PC-9 (cell line): ENCODE results near the gene GMPR2. TPM values are rescaled to one million over a fixed set of nuclear protein-coding genes. Genes with fewer than 3 reads are reported as not detected.

Experiments used
- BruUV-seq: library from RNA; stranded (reverse); fragments of 400-500 nt; replicated peaks from 2 replicates; lab custom pipeline; 2021; lab: Mats Ljungman, UMichigan
- CTCF ChIA-PET: fragments of 300-600 bp; sonication (Branson Sonifier 250); formaldehyde crosslinking; loops from one replicate; lab custom pipeline; 2022; ENCODE audit warnings: antibody characterized with exemption; lab: Charles Lee
- POLR2A ChIA-PET: fragments of 300-600 bp; sonication (Branson Sonifier 250); formaldehyde crosslinking; loops from one replicate; lab custom pipeline; 2022; ENCODE audit warnings: antibody characterized with exemption; ENCODE audit not compliant: unreplicated experiment; lab: Charles Lee
- DNase-seq, 2 experiments: peaks; one replicate each; pipeline versions ENCODE4 v3.0.0 to v3.0.0-alpha.2; 2015 to 2022; ENCODE audit warnings: mixed read lengths in 1 of 2
- H2AFZ ChIP-seq: fragments of 200-600 bp; sonication (generic); 2 replicates; pipeline ENCODE4 v1.8.1; 2017; ENCODE audit warnings: antibody characterized with exemption
- H3F3A ChIP-seq: fragments of 200-600 bp; sonication (generic); 2 replicates; pipeline ENCODE4 v1.8.1; 2017; ENCODE audit warnings: antibody characterized with exemption, mild to moderate bottlenecking, low read depth; ENCODE audit not compliant: insufficient read depth
- H3K27ac ChIP-seq: fragments of 200-600 bp; sonication (generic); 2 replicates; pipeline ENCODE4 v1.6.1; 2016; ENCODE audit warnings: mixed run types
- H3K27me3 ChIP-seq: fragments of 200-600 bp; sonication (generic); 2 replicates; pipeline ENCODE4 v1.6.1; 2016; ENCODE audit warnings: low read depth, mixed run types; ENCODE audit not compliant: insufficient read depth
- H3K36me3 ChIP-seq: fragments of 200-600 bp; sonication (generic); 2 replicates; pipeline ENCODE4 v1.6.1; 2016; ENCODE audit warnings: low read depth, mixed run types
- H3K4me1 ChIP-seq: fragments of 200-600 bp; sonication (generic); replicated peaks from 2 replicates; pipeline ENCODE4 v1.6.1; 2016; ENCODE audit warnings: mixed run types; ENCODE audit not compliant: insufficient read depth
- H3K4me2 ChIP-seq: fragments of 200-600 bp; sonication (generic); 2 replicates; pipeline ENCODE4 v1.6.1; 2017; ENCODE audit warnings: mixed run types
- H3K4me3 ChIP-seq: fragments of 200-600 bp; sonication (generic); 2 replicates; pipeline ENCODE4 v1.6.1; 2016; ENCODE audit warnings: mixed run types
- H3K79me2 ChIP-seq: fragments of 200-600 bp; sonication (generic); 2 replicates; pipeline ENCODE4 v1.6.1; 2017; ENCODE audit warnings: low read depth, mixed run types
- H3K9me2 ChIP-seq: fragments of 200-600 bp; sonication (generic); 2 replicates; pipeline ENCODE4 v1.8.1; 2017; ENCODE audit warnings: mild to moderate bottlenecking; ENCODE audit not compliant: insufficient read depth
- H3K9me3 ChIP-seq: fragments of 200-600 bp; sonication (generic); 2 replicates; pipeline ENCODE4 v1.8.1; 2016; ENCODE audit warnings: low read depth; ENCODE audit not compliant: insufficient read depth
- H4K20me1 ChIP-seq: fragments of 200-600 bp; sonication (generic); 2 replicates; pipeline ENCODE4 v1.8.1; 2017; ENCODE audit not compliant: insufficient read depth
- CTCF ChIP-seq: fragments of 200-600 bp; sonication (generic); conservative IDR thresholded peaks from 2 replicates; pipeline ENCODE4 v1.6.1; 2017; ENCODE audit warnings: mixed run types, antibody characterized with exemption, mild to moderate bottlenecking, moderate library complexity
- EZH2 ChIP-seq: fragments of 200-600 bp; sonication (generic); IDR thresholded peaks from 2 replicates; pipeline ENCODE4 v1.8.0; 2017; ENCODE audit warnings: antibody characterized with exemption, low read depth
- intact Hi-C: fragments of 100-400 bp; cut with micrococcal nuclease; formaldehyde crosslinking; loops from one replicate; pipeline ENCODE4 v1.10.0; 2022; ENCODE audit not compliant: unreplicated experiment
- total RNA-seq: library from RNA; stranded (reverse); gene quantifications from 2 replicates; pipeline ENCODE4 v1.2.3, GENCODE V29; 2021

The GMPR2 gene
- total RNA-seq, 1 experiment from 2014 or later = 55.3 TPM

- intact Hi-C loops = no loop called here
- BruUV-seq = no TSS peak
- Histone ChIP-seq H3F3A (peaks cover 8% of the 10 kb centered on the region; the same call in 1 of the 2 replicates), H4K20me1 (no peaks in the 10 kb centered on the region), H3K4me2 (no peak overlapping the region), H3K36me3 (no peaks in the 10 kb centered on the region), H3K79me2 (peaks cover 24% of the 10 kb centered on the region), H3K27ac (no peak overlapping the region), H2AFZ (no peak overlapping the region), H3K9me3 (no peaks in the 10 kb centered on the region), H3K4me1 (peaks cover 12% of the 10 kb centered on the region), H3K4me3 (no peak overlapping the region), H3K27me3 (no peaks in the 10 kb centered on the region), H3K9me2 (no peaks in the 10 kb centered on the region)
- DNase-seq = no peak
- TF ChIP-seq EZH2 = no peak
- no peak for TF ChIP-seq CTCF
- ChIA-PET CTCF (no interaction called here), POLR2A (no interaction called here)
Observed at GRCh38 chr14:24237463-24237955, 4.8 kb downstream of the GMPR2 start.

DNA sequence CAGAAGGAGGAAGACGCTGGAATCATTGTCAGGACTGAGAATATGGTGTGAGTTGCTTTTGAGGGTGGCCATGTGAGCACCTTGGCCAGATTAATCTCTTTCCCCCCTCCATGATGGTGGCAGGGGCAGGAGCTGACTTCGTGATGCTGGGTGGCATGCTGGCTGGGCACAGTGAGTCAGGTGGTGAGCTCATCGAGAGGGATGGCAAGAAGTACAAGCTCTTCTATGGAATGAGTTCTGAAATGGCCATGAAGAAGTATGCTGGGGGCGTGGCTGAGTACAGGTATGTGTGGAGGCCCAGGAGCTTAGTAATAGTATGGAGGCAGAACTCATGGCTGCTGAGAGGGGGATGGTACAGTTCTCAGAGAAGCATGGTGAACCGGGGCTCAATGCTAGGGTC is 5.4 kb downstream of the GMPR2 start:
- H3K27ac ChIP-seq = no peak overlapping the region
- POLR2A ChIA-PET = no interaction called here
- no peaks in the 10 kb centered on the region for H3K36me3 ChIP-seq
- CTCF ChIA-PET = no interaction called here
- no peaks in the 10 kb centered on the region for H3K9me2 ChIP-seq
- peaks cover 21% of the 10 kb centered on the region for H3K79me2 ChIP-seq
- DNase-seq = no peak
- H3K9me3 ChIP-seq = no peaks in the 10 kb centered on the region
- H2AFZ ChIP-seq = no peak overlapping the region
- no peak overlapping the region for H3K4me3 ChIP-seq
- no peaks in the 10 kb centered on the region for H3K27me3 ChIP-seq
- H3K4me2 ChIP-seq = no peak overlapping the region
- H3K4me1 ChIP-seq = peaks cover 12% of the 10 kb centered on the region
- peaks cover 13% of the 10 kb centered on the region; the same call in 1 of the 2 replicates for H3F3A ChIP-seq
- intact Hi-C loops = no loop called here
- no peaks in the 10 kb centered on the region for H4K20me1 ChIP-seq
- BruUV-seq = no TSS peak
- no peak for TF ChIP-seq CTCF
- no peak for TF ChIP-seq EZH2

DNA sequence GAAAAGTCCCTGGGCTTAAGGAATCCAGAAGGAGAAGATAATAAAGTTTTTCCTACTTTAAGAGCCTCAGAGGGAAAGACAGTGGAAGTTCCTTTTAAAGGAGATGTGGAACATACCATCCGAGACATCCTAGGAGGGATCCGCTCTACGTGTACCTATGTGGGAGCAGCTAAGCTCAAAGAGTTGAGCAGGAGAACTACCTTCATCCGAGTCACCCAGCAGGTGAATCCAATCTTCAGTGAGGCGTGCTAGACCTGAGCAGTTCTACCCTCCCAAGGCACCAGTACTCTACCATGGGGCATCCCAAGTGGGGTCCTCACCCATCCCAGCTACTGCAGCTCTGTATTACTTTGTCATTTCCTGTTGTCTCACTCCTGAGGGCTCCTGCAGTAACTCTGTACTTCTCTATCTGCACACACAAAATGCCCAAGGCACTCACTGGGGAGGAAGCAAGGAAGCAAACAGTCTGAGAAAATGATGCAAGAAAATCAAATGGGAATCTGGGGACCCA is 5.9 kb downstream of the GMPR2 start:
- Histone ChIP-seq H3K79me2 (peaks cover 17% of the 10 kb centered on the region), H3K9me2 (no peaks in the 10 kb centered on the region), H3K27ac (no peak overlapping the region), H3K36me3 (no peaks in the 10 kb centered on the region), H3F3A (peaks cover 18% of the 10 kb centered on the region; the same call in 1 of the 2 replicates), H4K20me1 (no peaks in the 10 kb centered on the region), H3K4me3 (no peak overlapping the region), H3K4me2 (no peak overlapping the region), H2AFZ (no peak overlapping the region), H3K27me3 (no peaks in the 10 kb centered on the region), H3K4me1 (peaks cover 10% of the 10 kb centered on the region), H3K9me3 (no peaks in the 10 kb centered on the region)
- no TSS peak for BruUV-seq
- DNase-seq = no peak
- POLR2A ChIA-PET = no interaction called here
- no peak for TF ChIP-seq CTCF
- no peak for TF ChIP-seq EZH2
- CTCF ChIA-PET = no interaction called here
- intact Hi-C loops = no loop called here
